SW480 (cell line): Measurements from ENCODE around the gene GMDS.
A peak's percentile ranks its signal among the peaks of the same experiment; 100 is the strongest.
"Not testable (repeated sequence)": the region's sequence is repeated elsewhere in the genome, so short reads cannot be mapped to it uniquely, and the experiment has no call there.

Experiments
- DNase-seq: peaks from one replicate; pipeline ENCODE4 v3.0.0-alpha.2; 2016; ENCODE audit warnings: low spot score

GMDS gene

DNA sequence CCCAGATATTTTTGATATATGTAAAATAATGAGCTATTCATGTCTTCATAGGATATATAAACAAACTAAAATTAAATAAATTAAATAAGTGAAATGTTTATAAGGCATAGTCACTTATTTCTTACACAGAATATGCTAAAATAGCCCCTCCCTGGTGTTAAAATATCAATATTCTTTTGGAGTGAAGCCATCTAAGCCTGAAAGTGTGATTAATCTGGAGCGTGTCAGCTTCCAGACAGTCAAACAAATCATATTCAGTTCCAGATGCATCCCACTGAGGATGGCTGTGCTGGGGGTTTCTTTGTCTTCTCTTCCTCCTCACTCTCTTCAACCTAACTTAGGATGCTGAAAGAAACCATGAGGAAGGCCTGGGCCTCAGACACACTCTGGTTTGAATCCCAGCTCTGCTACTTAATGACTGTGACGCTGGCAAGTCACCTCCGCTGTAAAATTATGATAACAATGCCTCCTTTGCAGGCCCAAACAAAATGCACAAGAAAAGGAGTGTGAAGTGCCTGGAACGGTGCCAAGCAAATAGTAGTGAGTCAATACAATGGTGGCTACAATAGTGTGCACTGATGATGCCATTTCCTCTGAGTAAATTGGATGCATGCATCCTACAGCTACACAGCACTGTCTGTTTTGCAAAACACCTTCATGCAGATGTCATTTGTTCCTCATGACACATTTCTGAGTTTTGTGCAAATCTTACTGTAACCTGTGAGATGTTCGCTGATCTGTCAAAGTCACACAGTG, 474.3 kb downstream of the GMDS start:
- DNase-seq, result no peak

DNA sequence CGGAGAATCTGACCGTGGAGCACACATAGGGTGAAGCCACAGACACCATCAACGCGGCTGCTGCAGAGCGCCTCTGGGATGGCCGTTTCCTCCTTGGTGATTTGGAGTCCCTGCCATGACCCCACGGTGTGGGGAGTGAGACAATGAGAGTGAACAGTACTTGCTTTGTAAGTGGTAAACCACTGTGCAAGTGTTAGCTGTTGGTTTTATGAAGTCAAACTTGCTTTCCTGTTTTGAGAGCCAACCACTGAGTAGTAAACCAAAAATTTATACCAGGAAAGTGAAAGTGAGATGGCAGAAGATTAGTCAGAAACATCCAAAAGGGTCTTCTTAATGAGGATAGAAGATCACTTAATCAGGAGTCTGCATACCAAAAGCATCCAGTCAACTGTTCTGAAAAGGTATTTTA, 475.0 kb downstream of the GMDS start:
- no peak for DNase-seq

- DNase-seq, result peak; percentile 7
These were observed 477.7 kb downstream of the GMDS start for GRCh38 chr6:1767481-1768246.

DNA sequence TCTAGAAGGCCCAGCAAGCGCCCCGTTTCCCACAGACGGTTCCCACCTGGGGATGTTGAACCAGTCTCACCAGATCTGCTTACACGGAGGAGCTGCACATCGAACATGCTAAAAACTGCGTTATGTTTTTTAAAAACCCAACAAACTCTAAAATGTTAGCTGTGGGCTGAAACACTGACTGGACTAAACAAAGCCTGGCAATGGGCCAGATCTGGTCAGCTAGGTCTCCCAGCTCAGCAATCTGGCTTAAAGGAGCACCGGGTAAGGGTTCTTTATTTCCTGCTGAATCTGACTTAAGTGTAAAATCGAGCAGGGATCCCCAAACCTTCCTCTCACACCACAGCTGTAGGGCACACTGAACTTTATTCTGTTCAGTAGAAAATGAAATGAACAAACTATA, 478.8 kb downstream of the GMDS start:
- no peak for DNase-seq

GRCh38 chr6:1765160-1765903, 480.1 kb downstream of the GMDS start:
- DNase-seq, result no peak

GRCh38 chr6:1764397-1764987, 480.9 kb downstream of the GMDS start:
- no peak for DNase-seq

- DNase-seq, result no peak
These were observed 482.0 kb downstream of the GMDS start for GRCh38 chr6:1763404-1763803.

DNA sequence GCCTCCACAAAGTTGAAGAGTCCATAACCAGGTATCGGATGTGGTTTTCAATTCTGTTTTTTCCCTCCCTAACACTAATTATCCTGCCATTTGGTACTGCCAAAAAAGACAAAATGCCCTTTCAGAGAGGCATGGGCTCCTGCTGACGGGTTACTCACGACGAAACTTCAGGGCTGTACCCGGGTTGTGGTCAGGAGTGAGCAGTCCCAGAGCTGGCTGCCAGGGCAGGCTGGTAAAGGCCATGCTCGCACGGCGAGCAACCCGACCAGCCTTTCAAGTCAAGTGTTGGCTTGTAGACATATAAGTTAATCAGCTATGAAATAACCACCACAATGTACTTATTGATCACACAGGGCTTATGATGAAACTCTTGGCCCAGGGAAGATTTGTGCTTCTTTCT, 483.2 kb downstream of the GMDS start:
- no peak for DNase-seq

- DNase-seq, result no peak
These were observed 483.9 kb downstream of the GMDS start for GRCh38 chr6:1761477-1761877.

DNA sequence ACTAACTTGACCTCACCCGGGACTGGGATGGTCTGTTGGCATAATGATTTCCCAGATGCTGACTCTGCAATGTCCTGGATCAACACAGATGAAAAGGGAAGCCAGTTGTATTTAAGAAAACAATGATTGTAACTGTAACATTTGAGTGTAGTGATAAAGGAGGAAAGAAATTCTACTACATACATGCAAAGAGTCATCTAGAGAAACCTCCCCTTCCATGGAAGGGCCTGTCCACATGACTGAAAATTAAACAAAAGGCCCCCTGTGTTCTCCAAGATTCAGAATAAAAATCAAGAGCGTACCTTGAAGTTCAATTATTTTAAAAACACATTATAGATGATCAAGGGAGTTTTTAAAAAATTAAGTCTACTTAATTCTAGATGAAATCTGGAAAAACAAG, 484.5 kb downstream of the GMDS start:
- DNase-seq, result no peak

DNA sequence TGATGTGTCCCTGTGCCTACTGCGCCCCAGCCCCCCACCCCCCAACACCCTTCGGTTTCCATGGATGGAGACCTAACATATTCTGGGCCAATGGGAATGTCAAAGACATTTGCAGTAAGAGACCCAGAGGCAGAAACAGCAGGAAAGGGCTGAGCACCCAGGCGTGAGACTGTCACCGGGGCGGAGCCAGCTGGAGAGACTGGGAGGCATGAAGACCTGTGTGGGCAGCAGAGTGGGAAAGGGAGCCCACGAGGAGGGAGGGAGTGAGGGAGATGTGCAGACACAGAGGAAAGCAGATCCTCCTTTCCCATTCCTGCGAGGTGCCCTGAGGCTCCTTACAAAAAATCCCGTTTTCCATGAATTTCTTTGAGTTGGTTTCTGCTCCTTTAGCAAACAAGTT, 485.5 kb downstream of the GMDS start:
- DNase-seq, result no peak

- DNase-seq, result no peak
These were observed 487.2 kb downstream of the GMDS start for GRCh38 chr6:1758076-1758679.

DNA sequence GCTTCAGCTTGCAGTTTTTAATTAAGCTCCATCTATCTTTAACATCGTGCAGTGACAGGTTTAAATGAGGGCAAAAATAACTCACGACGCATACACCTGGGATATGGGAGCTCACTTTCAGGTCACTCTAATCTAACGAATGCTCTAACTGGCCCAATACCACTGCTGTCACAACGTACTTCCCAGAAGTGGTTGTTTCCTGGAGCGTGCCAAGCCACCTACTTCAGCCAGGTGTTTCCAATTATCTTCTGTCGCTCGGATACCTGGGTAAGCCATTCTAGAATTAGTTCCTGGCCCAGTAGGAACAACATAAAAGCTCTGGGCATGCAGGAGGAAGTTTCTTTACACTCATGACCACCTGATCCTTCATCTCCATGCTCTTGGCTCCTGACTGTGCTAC, 488.3 kb downstream of the GMDS start:
- no peak for DNase-seq

- DNase-seq, result no peak
These were observed 488.8 kb downstream of the GMDS start for GRCh38 chr6:1756472-1757129.

DNA sequence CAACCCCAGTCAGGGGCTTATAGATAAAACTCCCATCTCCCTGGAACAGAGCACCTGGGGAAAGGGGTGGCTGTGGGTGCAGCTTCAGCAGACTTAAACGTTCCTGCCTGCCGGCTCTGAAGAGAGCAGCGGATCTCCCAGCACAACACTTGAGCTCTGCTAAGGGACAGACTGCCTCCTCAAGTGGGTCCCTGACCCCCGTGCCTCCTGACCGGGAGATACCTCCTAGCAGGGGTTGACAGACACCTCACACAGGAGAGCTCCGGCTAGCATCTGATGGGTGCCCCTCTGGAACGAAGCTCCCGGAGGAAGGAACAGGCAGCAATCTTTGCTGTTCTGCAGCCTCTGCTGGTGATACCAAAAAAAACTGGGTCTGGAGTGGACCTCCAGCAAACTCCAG, 494.3 kb downstream of the GMDS start:
- DNase-seq, result not testable (repeated sequence)

DNA sequence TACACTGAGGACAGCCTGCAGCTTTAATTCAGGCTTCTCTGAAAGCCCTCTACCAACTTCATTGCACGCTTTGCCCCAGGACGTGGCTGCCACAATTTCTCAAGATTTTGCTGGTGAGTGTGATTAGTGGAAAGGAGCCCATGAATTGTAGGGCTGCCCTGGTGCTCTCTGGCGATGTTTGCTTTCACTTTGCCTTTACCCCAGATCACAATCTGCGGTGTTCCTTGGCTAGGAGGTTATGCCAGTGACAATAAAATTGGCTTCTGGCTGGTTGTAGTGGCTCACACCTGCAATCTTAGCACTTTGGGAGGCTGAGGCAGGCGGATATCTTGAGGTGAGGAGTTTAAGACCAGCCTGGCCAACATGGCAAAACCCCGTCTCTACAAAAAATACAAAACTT, 496.4 kb downstream of the GMDS start:
- DNase-seq, result no peak

DNA sequence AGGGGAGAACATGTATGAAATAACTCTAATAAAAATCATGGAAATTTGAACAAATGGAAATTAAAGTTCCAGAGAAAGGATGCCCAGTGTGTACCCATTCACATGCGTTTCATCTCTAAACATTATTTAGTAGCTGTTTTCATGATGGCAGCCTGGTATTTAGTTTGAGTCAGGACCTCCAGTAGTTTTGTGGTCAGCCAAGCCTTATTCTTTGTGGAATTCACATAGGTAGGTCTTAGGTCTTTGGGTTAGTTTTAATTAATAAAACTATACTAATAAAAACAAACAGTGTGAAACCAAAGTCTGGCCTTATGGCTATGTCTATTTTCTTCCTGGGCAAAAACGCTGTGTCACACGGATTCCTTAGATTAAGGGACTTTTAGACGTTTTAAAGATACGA, 497.9 kb downstream of the GMDS start:
- no peak for DNase-seq

DNA sequence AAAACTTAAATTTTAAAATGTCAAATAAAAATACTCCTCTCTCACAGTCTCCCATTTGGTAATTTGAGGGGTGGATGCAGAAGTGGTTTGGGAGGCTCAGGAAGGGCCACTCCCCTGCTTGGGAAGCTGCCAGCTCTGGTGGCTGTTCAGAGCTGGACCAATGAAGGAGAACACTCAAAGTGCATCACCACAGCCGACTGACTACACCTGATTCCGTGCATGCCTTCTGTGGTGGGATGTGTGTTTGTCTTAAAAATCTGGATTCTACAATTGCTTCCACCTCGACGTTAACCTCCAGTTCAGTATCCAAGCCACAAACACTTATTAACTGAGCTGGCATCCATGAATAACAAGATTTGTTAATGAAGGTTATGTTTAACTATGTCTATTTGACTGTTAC, 498.4 kb downstream of the GMDS start:
- DNase-seq, result no peak

GRCh38 chr6:1745814-1746213, 499.6 kb downstream of the GMDS start:
- no peak for DNase-seq

DNA sequence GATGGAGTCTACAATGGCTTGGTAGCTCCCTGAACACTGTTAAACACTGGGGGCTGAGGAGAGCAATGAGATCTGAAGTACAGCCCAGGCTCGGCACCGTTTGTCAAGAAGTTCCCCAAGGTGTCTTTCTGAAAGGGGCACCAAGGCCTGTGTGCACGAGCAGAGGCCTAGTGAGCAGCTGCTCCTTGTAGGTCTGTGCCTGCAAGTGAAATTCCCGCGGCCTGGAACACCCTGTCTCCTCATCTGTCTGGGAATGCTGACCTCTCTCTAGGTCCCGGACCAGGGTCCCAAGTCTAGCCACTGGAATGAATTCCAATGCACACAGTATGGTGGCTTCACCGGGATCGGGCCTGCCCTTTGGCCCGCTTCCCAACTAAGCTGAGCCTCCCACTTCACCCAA, 500.9 kb downstream of the GMDS start:
- no peak for DNase-seq

DNA sequence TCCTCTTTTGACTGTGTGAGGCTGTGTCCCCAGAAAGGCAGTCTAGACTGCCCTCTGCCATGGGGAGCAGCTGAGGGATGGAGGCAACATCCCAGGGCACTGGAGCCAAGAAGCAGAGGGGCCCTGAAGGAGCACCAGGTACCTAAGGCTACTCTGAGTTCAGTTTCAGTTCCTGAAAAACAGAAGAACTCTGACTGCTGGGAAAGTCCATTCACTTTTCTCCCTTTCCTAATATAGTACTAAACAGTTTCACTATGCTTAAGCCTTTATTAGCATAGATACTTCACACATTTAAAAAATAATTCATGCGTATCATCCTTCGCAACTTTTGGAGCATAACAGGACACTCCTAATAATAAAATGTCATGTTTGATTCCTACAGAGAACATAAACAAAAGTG, 505.7 kb downstream of the GMDS start:
- DNase-seq, result no peak

DNA sequence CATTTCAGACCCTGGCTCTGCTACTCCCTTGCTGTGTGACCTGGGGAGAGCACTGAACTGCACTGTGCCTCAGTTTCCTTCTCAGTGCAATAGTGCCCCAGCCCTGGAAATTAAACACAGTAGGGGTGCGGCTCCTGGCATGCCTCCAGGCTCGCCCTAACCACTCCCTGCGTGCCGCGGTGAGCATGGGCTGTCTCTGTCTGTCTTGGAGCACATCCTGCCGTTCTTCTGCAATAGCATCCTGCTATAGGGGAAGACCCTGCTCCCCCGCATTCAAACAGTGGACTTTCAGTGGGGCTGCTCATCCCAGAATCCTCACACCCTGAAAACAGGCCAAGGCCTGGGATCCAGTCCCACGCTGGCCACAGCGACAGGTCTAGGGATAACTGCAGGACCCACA, 506.2 kb downstream of the GMDS start:
- no peak for DNase-seq
